ENCODE data around the gene SHROOM4.

SHROOM4 gene

GRCh38 chrX:50615570-50616158 lies 198.3 kb downstream of the SHROOM4 start:
- no peak for DNase-seq (ENCODE audit: low read depth)

GRCh38 chrX:50614460-50614859 lies 199.5 kb downstream of the SHROOM4 start:
- no peak for DNase-seq (ENCODE audit: low read depth)

GRCh38 chrX:50613846-50614245 lies 200.1 kb downstream of the SHROOM4 start:
- DNase-seq (ENCODE audit: low read depth): no peak

- no peak for DNase-seq (ENCODE audit: low read depth)
Observed at GRCh38 chrX:50609796-50610195, 204.2 kb downstream of the SHROOM4 start.

GRCh38 chrX:50606300-50606950 lies 207.6 kb downstream of the SHROOM4 start:
- DNase-seq (ENCODE audit: low read depth): no peak

GRCh38 chrX:50596056-50596455 lies 217.9 kb downstream of the SHROOM4 start:
- no peak for DNase-seq (ENCODE audit: low read depth)

- DNase-seq (ENCODE audit: low read depth): no peak
Observed at GRCh38 chrX:50594788-50595187, 219.2 kb downstream of the SHROOM4 start.

- DNase-seq (ENCODE audit: low read depth): no peak
Observed at GRCh38 chrX:50586980-50587379, 227.0 kb downstream of the SHROOM4 start.

- DNase-seq (ENCODE audit: low read depth): no peak
Observed at GRCh38 chrX:50586407-50586806, 227.6 kb downstream of the SHROOM4 start.

- no peak for DNase-seq (ENCODE audit: low read depth)
Observed at GRCh38 chrX:50581405-50581804, 232.6 kb downstream of the SHROOM4 start.

- DNase-seq (ENCODE audit: low read depth): no peak
Observed at GRCh38 chrX:50579955-50580354, 234.0 kb downstream of the SHROOM4 start.

- no peak for DNase-seq (ENCODE audit: low read depth)
Observed at GRCh38 chrX:50577326-50577725, 236.7 kb downstream of the SHROOM4 start.

GRCh38 chrX:50567636-50568035 lies 246.4 kb downstream of the SHROOM4 start:
- DNase-seq (ENCODE audit: low read depth): no peak

- no peak for DNase-seq (ENCODE audit: low read depth)
Observed at GRCh38 chrX:50565718-50566117, 248.3 kb downstream of the SHROOM4 start.
